ENCODE results near the gene SOX18.

- TF ChIP-seq CTCF (IDR thresholded peaks at IDR 0.05 in 8 of 11, conservative IDR thresholded peaks at IDR 0.05 in 3 of 11) (no peak), POLR2A (IDR thresholded peaks at IDR 0.05) (no peak), POLR2AphosphoS5 (IDR thresholded peaks at IDR 0.05) (peak in 1 of 3 donors; percentile 3)
Observed at GRCh38 chr20:64064145-64064698, 14.8 kb upstream of the SOX18 start.

All from spleen (tissue), 7 donors.